ENCODE results near the gene TEN1. TPM values are rescaled to one million over a fixed set of nuclear protein-coding genes. Genes with fewer than 3 reads are reported as not detected.

The TEN1 gene
- total RNA-seq, 4 donors from 2014 or later = 24.6 to 40.6 (median 26.2) TPM

DNA sequence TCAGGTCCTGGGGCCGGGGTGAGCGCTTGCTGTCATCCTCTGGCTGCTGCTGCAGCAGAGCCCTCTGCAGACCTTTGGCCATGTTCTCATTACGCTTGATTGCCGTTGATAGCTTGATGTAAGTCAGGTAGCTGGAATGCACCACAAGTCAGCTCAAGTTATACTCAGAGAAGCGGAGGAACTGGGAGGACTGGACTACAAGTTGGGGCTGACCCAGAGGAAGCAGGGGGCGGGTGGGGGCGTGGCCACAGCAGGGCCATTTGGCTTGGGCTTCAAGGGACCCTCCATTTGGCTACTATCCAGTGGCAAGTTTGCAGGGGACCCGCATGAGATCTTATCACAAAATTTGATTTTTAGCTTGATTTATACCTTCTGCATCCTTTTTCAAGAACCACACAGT is 67.0 kb downstream of the TEN1 start:
- H3K9me3 ChIP-seq = no peaks in the 10 kb centered on the region
- H3K4me3 ChIP-seq = no peak overlapping the region
- intact Hi-C loops (cut with DNase I) = no loop called here
- no peak for DNase-seq
- peak overlapping the region; percentile 39 to 88 (median 78) for H3K27ac ChIP-seq
- H3K27me3 ChIP-seq = no peaks in the 10 kb centered on the region
- peaks cover 62 to 100% (median 88%) of the 10 kb centered on the region in 3 donors for H3K36me3 ChIP-seq
- TF ChIP-seq POLR2A (IDR thresholded peaks at IDR 0.05) = no peak
- TF ChIP-seq, protein P1, sequence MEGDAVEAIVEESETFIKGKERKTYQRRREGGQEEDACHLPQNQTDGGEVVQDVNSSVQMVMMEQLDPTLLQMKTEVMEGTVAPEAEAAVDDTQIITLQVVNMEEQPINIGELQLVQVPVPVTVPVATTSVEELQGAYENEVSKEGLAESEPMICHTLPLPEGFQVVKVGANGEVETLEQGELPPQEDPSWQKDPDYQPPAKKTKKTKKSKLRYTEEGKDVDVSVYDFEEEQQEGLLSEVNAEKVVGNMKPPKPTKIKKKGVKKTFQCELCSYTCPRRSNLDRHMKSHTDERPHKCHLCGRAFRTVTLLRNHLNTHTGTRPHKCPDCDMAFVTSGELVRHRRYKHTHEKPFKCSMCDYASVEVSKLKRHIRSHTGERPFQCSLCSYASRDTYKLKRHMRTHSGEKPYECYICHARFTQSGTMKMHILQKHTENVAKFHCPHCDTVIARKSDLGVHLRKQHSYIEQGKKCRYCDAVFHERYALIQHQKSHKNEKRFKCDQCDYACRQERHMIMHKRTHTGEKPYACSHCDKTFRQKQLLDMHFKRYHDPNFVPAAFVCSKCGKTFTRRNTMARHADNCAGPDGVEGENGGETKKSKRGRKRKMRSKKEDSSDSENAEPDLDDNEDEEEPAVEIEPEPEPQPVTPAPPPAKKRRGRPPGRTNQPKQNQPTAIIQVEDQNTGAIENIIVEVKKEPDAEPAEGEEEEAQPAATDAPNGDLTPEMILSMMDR (IDR thresholded peaks at IDR 0.05) = no peak
- H3K4me1 ChIP-seq = peaks cover 11 to 70% (median 18%) of the 10 kb centered on the region in 3 donors
- 42 to 50% methylated on average over 1 to 3 of the region's 8 CpGs for WGBS, 2 donors

DNA sequence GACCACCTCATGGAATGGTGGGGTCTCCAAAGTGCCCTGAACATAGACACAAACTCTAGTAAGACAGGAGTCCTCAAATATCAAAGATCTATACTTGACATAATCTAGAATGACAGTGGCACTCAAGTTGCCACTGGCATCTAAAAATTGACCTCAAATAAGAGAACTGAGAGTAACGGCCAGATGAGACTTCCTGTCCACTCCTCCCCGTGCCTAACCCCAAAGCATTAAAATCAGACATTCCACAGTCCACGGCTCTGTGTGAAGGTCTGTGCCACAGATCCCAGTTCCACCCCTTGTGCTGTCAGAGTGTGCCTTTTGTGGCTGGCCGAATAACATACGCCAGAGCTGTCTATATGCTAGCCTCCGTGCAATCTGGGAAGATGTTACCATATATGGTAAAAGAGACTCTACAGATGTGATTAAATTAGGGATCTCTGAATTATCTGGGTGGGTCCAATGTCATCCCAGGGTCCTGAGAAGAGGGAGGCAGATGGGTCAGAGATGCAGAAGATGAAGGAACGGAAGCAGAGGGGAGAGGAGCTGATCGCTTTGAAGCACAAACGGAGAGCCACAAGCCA is 69.1 kb downstream of the TEN1 start:
- TF ChIP-seq, protein P1 (IDR thresholded peaks at IDR 0.05) = no peak
- no peak for TF ChIP-seq POLR2A (IDR thresholded peaks at IDR 0.05)
- Histone ChIP-seq H3K27me3 (no peaks in the 10 kb centered on the region), H3K4me1 (peaks cover 11 to 86% (median 23%) of the 10 kb centered on the region in 3 donors), H3K9me3 (no peaks in the 10 kb centered on the region), H3K36me3 (peaks cover 45 to 98% (median 69%) of the 10 kb centered on the region in 3 donors), H3K27ac (peak overlapping the region in 1 of 4 donors; percentile 4), H3K4me3 (no peak overlapping the region)
- DNase-seq = no peak
- WGBS, 2 donors = 77 to 84% methylated on average over 9 of the region's 9 CpGs
- intact Hi-C loops (cut with DNase I) = no loop called here

DNA sequence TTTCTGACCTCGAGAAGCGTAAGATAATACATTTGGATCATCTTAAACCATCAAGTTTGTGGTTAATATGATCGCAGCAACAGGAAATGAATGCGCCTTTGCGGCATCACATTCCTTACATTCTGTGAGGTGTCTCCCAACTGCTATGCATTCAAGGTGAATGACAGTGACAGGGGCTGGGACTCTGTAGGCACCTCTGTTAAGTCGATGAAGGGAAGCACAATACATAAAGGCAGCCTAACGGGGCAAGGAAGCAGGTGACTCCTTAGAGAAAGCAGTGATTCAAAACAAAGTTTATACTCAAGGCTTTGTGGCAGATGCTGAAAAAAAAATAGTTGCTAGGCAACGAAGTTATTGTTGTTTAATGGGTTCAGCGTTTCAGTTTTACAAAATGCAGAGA is 69.7 kb downstream of the TEN1 start:
- Histone ChIP-seq H3K36me3 (peaks cover 39 to 98% (median 63%) of the 10 kb centered on the region in 3 donors), H3K27me3 (no peaks in the 10 kb centered on the region), H3K27ac (no peak overlapping the region), H3K9me3 (no peaks in the 10 kb centered on the region), H3K4me3 (no peak overlapping the region), H3K4me1 (peaks cover 11 to 84% (median 23%) of the 10 kb centered on the region in 3 donors)
- intact Hi-C loops (cut with DNase I) = no loop called here
- DNase-seq = no peak
- 71 to 72% methylated on average over 9 of the region's 9 CpGs for WGBS, 2 donors
- TF ChIP-seq, protein P1 (IDR thresholded peaks at IDR 0.05) = no peak
- no peak for TF ChIP-seq POLR2A (IDR thresholded peaks at IDR 0.05)

DNA sequence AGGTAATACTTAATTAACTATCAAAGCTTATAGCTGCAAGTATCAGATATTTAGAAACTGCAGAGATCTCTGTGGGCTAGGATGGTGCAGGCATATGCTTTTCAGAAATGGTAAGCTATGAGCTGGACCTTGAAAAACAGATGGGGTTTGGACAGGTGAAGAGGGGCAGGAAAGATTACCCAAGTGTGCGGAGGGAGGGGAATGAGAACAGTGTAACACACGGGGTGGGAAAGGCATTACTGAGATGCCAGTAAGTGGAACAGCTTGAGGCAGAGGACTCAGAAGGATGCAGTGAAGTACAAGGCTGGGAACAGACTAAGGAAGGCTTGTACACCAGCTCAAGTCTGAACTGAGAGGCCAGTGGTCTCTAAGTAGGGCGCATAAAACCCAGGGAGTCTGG is 70.2 kb downstream of the TEN1 start:
- TF ChIP-seq, protein P1 (IDR thresholded peaks at IDR 0.05) = no peak
- no peak for TF ChIP-seq POLR2A (IDR thresholded peaks at IDR 0.05)
- no peak overlapping the region for H3K4me3 ChIP-seq
- peaks cover 33 to 98% (median 58%) of the 10 kb centered on the region in 3 donors for H3K36me3 ChIP-seq
- intact Hi-C loops (cut with DNase I) = no loop called here
- 87 to 89% methylated on average over 3 of the region's 3 CpGs for WGBS, 2 donors
- peaks cover 6 to 84% (median 21%) of the 10 kb centered on the region in 3 donors for H3K4me1 ChIP-seq
- no peak for DNase-seq
- no peak overlapping the region for H3K27ac ChIP-seq
- H3K27me3 ChIP-seq = no peaks in the 10 kb centered on the region
- no peaks in the 10 kb centered on the region for H3K9me3 ChIP-seq

DNA sequence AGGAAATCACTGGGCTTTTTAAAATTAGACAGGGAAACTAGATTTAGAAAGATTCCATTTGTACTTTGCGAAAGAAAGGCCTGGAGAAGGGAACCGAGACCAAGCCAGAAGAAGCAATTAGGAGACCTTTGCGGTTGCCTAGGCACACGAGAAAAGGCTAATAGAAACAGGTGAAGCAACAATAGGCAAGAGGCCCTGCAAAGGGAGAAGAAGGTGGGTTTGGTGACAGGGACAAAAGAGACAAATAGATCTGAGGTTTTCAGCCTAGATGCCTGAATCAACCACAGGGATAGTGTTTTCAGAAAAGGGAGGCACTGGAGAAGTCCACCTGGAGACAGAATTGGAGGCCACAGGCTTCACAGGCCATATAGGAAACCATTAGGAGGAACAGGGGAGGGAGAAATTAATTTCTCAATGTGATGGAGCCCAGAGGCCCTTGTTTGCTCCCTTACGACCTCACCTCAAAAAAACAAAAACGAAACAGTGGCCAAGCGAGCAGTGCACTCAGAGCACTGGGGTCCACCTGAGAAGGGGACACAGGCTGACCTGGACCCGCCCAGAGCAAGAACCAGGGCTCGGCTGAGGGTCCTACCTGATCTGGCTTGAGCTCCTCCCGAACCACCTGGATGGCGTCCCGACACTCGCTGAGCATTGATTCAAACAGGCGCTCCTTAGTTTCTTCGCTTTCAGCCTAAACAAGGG is 70.9 kb downstream of the TEN1 start:
- no peaks in the 10 kb centered on the region for H3K27me3 ChIP-seq
- TF ChIP-seq POLR2A (IDR thresholded peaks at IDR 0.05) = no peak
- TF ChIP-seq, protein P1 (IDR thresholded peaks at IDR 0.05) = no peak
- 89 to 90% methylated on average over 11 to 15 of the region's 15 CpGs for WGBS, 2 donors
- peaks cover 32 to 98% (median 51%) of the 10 kb centered on the region in 3 donors for H3K36me3 ChIP-seq
- H3K4me3 ChIP-seq = no peak overlapping the region
- peak overlapping the region; percentile 30 to 93 (median 90) for H3K27ac ChIP-seq
- H3K9me3 ChIP-seq = no peaks in the 10 kb centered on the region
- H3K4me1 ChIP-seq = peaks cover 3 to 84% (median 20%) of the 10 kb centered on the region in 3 donors
- DNase-seq = no peak
- intact Hi-C loops (cut with DNase I) = loop anchor here (5.0 kb wide), 1 partner anchor 38 kb away; no protein-coding TSS in a partner anchor

All from esophagus squamous epithelium (tissue), 5 donors.